Stromal cell of bone marrow (primary cell): ENCODE measurements around the gene GPR156.
"Not testable (repeated sequence)": the region's sequence is repeated elsewhere in the genome, so short reads cannot be mapped to it uniquely, and the experiment has no call there.

Source experiments
- DNase-seq: peaks from one replicate; pipeline ENCODE4 v3.0.0-alpha.2; 2012; ENCODE audit warnings: low read depth

The GPR156 gene

GRCh38 chr3:120274739-120275167, 10.3 kb downstream of the GPR156 start:
- DNase-seq = peak; percentile 30

DNA sequence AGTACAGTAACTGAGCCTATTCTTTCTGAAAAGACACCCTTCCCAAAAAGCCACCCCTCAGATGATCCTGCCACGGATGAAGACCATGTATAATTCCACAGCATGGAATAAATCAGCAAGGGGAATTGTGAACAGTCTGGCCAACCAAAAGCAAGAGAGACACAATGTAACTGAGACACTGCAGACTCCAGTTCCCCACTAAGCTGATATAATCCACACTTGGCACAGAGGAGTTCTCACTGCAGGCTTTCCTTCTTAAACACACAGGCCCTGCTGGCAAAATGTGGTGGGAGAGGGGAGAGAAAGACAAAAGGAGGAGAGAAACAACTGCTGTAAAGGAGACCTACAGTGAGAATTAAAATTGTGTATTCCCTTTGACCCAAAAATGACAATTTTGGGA, 12.7 kb downstream of the GPR156 start:
- no peak for DNase-seq

DNA sequence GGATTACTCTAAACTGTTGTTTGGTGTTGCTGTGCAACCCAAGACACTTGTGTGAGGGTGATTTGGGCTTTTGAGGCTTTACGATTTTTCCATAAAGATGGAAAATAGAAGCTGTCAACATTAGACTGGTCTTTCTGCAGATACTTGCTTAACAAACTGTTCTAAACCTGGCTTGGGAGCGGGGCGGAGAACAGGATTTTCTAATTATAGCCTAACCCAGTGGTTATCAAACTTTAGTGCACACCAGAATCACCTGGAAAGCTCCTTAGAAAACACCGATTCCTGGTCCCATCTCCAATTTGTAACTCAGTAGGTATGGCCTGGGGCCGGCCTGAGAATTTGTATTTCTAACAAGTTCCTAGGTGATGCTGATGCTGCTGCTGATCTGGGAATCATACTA, 19.0 kb downstream of the GPR156 start:
- DNase-seq = no peak

DNA sequence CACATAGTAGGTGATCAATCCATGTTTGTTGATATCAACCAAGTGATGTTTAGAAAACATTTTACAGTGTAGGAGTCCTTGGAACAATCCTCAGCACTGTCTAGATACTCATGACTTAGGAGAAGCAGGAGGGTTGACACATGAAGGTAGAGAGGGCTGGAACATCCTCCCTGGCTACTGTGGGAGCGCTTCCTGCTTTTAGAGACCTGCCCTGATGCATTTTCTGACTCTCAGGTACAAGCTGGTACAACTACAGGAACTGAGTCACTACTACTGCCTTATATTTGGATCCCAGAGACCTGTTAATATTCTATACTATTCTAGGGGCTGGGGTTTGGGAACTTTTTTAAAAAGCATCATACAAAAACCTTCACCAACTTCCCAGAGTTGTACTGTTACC, 20.1 kb downstream of the GPR156 start:
- no peak for DNase-seq

- DNase-seq = no peak
These were observed 21.2 kb downstream of the GPR156 start for GRCh38 chr3:120263792-120264191.

DNA sequence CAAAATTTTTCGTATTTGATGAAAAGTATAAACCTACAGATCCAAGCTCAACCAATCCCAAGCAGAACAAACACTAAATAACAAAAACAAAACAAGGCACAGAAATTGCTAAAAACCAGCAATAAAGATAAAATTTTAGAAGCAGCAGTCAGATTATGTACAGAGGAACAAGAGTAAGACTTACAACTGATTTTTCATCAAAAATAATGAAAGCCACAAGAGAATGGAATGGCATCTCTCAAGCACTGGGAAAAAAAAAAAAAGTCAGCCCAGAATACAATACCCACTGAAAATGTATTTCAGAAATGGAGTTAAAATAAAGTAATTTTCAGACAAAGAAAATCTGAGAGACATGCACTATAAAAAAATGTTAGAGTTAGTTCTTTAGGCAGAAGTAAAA, 27.0 kb downstream of the GPR156 start:
- DNase-seq = no peak

DNA sequence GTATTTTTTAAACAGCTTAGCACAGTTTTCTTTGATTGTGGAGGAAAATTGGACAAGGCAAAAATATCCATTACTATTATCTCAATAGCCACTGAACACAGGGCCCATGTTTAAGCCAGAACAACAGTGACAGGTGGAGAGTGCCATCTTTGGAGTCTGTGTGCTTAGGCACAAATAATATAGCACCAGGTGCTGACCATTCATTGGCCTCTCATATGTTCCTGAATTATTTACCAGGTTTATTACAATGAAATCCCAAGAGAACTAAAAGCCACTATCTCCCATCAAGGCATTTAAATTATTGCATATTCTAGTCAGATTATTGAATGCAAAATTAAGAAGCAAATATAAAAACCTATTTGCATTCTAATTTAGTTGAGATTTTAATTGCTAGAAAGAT, 39.6 kb downstream of the GPR156 start:
- DNase-seq = no peak

DNA sequence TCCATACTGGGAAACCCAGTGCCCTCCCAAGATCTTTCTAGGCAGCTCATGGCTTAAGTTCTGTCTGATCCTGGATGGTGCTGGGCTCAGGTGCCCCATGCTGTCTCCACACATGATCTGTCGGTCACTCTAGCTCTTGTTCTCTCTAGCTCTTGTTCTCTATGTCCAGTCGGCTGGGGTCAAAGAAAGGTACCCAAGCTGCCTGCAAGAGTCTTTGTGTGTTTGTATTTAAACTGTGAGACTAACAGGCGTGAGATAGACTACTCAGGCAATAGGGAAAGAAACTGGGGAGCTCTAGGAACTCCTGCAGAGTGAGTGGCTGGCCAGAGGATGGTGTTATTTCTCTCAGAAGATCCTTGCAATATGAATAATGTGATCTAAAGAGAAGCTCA, 40.2 kb downstream of the GPR156 start:
- no peak for DNase-seq

DNA sequence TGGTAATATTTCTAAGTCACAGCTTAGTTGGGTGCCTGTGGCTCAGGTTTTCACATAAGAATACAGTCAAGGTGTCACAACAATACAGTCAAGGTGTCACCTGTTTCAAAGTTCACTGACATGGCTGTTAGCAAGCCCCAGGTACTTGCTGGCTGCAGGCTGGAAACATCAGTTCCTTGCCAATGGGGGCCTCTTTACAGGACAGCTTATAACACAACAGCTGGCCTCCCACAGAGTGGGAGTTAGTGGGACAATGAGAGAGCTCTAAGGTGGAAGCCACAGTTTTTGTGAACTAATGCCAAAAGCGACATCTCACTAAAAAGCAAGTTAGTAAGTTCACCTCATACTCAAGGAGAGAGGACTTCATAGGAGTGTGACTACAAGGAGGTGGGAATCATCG, 45.4 kb downstream of the GPR156 start:
- DNase-seq = no peak

DNA sequence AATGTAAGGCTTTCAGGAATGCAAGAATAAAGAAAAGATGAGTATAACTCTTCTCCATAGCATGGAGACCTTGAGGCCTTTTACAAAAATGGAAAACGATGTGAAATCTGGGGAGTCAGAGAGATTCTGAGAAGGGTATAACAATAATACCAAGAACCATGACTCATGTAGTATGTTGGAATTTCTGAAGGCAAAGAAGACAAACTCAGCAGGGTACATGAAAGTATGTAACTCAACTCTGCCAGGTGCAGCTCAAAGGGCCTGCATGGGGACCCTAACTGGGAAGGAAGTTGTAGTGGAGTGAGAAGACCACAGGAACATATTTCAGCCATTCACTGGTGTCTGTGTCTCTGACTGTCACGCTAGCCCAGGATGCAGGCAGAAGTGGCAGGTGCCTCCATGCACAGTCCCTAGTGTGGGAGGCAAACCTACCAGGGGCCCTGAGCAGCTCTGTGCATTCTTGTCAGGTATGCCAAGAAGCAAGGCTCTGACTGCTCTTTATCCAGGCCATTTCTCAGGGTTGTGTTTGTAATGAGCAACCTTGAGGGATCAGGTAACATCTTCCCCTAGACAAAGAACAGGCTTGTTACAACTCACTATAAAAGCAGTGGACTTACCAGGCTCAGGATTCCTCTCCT, 57.2 kb downstream of the GPR156 start:
- DNase-seq = no peak

- no peak for DNase-seq
These were observed 60.8 kb downstream of the GPR156 start for GRCh38 chr3:120224237-120224636.

GRCh38 chr3:120218981-120219380, 66.0 kb downstream of the GPR156 start:
- DNase-seq = no peak

- DNase-seq = not testable (repeated sequence)
These were observed 68.4 kb downstream of the GPR156 start for GRCh38 chr3:120216633-120217032.

DNA sequence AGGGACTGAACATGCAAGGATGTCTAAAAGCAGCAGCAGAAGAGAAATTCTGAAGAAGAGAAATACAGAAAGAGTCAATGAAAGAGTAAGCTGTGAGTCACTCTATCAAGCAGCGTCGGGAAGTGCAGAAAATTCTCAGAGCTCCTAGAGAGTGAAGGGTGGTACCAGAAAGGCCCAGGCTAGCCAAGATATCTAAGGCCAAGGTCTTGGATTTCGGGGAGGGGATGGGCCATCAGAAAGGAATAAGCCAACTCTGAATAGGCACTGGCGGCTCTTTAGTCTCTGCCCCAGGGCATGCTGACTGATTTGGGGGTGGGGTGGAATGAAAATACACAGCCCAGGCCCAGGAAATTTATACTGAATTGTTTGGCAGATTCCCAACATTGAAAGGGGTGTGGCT, 70.8 kb downstream of the GPR156 start:
- DNase-seq = peak; percentile 13

DNA sequence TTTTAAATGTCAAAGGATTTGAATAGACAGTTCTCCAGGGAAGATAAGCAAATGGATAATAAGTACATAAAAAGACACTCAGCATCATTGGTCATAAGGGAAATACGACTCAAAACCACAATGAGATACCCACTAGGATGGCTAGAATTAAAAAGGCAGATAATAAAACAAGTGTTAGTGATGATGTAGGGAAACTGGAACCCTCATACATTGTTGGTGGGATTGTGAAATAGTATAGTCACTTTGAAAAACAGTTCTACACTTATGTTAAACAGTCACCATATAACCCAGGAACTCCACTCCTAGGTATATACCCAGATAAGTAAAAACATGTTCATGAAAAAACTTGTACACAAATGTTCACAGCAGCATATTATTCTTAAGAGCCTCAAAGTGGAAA, 72.5 kb downstream of the GPR156 start:
- no peak for DNase-seq

GRCh38 chr3:120209425-120209824, 75.6 kb downstream of the GPR156 start:
- no peak for DNase-seq

DNA sequence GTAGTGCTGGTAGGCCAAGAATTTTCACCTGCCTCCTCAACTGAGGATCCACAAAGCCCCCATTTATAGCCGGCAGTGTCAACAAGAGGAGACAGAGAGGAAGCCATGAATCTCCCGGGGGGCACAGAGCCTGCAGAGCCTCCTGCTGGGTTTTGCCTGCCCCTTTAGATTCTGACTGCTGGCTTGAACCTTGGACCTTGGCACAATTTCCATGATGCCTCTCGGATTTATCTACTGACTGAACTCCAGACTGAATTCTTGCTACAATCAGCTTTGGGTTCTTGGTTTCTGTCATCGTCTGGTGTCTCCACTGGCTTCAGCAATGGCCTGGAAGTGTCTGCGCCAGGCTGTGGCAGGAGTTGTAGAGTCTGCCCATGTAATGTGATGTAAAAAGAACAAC, 80.7 kb downstream of the GPR156 start:
- no peak for DNase-seq

- DNase-seq = no peak
These were observed 81.4 kb downstream of the GPR156 start for GRCh38 chr3:120203621-120204020.

GRCh38 chr3:120203016-120203415, 82.0 kb downstream of the GPR156 start:
- peak; percentile 85 for DNase-seq

DNA sequence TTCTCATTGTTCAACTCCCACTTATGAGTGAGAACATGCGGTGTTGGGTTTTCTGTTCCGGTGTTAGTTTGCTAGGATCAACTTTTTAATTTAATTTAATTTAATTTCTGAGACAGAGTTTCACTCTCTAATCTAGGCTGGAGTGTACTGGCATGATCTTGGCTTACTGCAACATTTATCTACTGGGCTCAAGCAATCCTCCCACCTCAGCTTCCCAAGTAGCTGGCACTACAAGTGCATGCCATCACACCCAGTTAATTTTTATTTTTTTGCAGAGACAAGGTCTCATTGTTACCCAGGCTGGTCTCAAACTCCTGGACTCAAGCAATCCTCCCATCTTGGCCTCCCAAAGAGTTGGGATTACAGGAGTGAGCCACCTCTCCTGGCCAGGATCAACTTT, 82.7 kb downstream of the GPR156 start:
- DNase-seq = no peak

- DNase-seq = no peak
These were observed 84.4 kb downstream of the GPR156 start for GRCh38 chr3:120200493-120201235.

DNA sequence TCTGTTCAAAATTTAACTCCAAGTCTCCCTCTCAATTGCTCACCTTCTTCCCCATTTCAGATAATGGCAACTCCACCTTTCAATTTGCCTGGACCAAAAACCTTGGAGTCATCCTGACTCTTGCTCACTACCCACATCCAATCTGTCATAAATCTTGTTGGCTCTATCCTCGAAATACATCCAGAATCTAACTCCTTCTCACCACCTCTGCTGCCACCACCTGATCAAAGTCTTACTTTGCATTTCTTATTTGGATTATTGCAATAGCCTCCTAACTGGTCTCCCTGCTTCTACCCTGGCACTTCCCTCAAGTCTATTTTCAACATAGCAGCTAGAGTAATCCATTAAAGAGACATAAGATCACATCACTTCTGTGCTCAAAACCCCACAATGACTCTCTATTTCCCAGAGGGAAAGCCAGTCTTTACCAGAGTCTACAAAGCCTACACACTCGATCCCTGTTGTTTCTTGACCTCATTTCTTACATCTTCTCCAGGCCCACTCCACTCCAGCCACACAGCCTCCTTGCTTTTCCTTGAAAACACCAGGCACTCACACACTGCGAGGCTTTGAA, 86.6 kb downstream of the GPR156 start:
- no peak for DNase-seq

DNA sequence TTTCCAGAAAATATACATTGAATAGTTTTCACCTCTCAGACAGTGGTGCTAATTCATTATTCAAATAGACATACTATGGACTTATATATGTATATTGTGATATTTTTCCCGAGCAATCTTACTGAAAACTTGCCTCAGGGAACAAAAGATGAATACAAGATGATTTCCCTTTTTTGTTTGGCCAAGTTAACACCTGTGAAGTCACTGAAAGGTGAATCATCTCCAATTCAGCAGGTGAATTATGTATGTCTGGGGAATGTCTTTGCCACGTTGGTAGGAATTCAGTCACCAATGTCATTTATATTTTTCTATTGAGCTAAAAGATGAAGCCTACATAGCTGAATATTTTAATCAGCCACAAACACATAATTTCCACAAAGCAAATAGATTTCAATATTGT, 88.2 kb downstream of the GPR156 start:
- DNase-seq = no peak

DNA sequence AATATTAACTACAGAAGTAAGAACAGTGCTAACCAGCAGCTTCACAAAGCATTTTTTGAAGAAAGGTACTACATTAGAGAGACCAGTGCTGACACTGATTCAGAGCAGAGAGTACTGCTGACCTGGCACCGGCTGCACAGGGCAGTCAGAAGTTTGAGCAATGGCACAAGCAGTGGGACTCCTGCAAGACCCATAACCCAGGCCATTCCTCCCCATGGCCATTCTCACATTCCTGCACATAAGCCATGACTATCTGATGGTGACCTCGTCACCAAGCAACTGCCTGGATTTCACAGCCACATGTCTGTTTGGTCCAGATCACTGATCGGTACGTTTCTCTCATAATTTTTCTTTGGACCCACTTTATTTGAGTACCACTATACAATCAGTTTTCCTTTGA, 88.7 kb downstream of the GPR156 start:
- DNase-seq = no peak
